ENCODE data around the gene CDH10. TPM values are rescaled to one million over a fixed set of nuclear protein-coding genes. Genes with fewer than 3 reads are reported as not detected.

The CDH10 gene
- total and polyA plus RNA-seq, 2 donors (not counting 3 experiments of a cell fraction or from before 2014, with no cell fraction given) = 0.07 TPM; not detected in 1

DNA sequence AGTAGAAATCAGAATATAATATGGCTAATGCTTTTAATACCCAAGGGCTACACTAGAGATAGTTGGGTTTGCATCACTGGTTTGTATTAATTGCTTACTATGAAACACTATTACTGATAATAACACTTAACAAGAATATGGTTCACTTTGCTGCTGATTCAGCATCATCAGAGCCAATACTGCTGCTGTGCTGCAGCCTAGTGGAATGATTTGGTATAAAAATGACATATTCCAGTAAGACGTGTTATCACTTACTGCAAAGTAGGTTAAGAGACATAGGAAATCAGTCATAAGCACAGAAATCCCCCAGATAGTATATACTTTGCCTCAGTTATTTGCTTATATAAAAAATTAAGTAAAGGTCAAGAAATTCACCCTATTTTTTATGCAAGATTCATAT lies 2.8 kb downstream of the CDH10 start:
- no peaks in the 10 kb centered on the region for H3K4me1 ChIP-seq (ENCODE audit: control insufficient read depth, extremely low read depth, insufficient read depth, low read length)
- CTCF ChIA-PET = no interaction called here
- H3K9ac ChIP-seq (replicated peaks; ENCODE audit: extremely low read depth, insufficient read depth, low read length) = no peak overlapping the region
- no peak overlapping the region for H3K27ac ChIP-seq (ENCODE audit: insufficient read depth, low read depth, low read length)
- DNase-seq (ENCODE audit: low read depth, low spot score) = no peak
- H3K4me2 ChIP-seq (ENCODE audit: insufficient read depth, low read length) = no peak overlapping the region
- no peaks in the 10 kb centered on the region for H3K27me3 ChIP-seq (ENCODE audit: control insufficient read depth in 2 of 2, insufficient read depth in 2 of 2, low read length in 2 of 2)
- intact Hi-C loops (cut with micrococcal nuclease) = no loop called here
- no peak for FAIRE-seq
- no TSS peak for BruUV-seq (replicated peaks)
- dilution Hi-C loops (cut with MboI; ENCODE audit: extremely low pct_ligation_motif_present, low sequenced_read_pairs) = no loop called here
- H3K79me2 ChIP-seq (ENCODE audit: control insufficient read depth, insufficient read depth, low read length) = no peaks in the 10 kb centered on the region
- no peaks in the 10 kb centered on the region for H3K9me1 ChIP-seq (replicated peaks; ENCODE audit: control insufficient read depth, extremely low read depth, insufficient read depth, low read length)
- peaks cover 2% of the 10 kb centered on the region for H3K9me3 ChIP-seq (replicated peaks; ENCODE audit: control insufficient read depth, insufficient read depth, low read length)
- no peaks in the 10 kb centered on the region for H3K36me3 ChIP-seq (ENCODE audit: control insufficient read depth in 2 of 2, extremely low read depth in 1 of 2, insufficient read depth in 2 of 2, low read length in 2 of 2)
- no peaks in the 10 kb centered on the region for H4K20me1 ChIP-seq (replicated peaks; ENCODE audit: control insufficient read depth, extremely low read depth, insufficient read depth, low read length)
- H2AFZ ChIP-seq (ENCODE audit: low read depth, low read length) = no peak overlapping the region
- no peak overlapping the region for H3K4me3 ChIP-seq (replicated peaks in 1 of 3; ENCODE audit: insufficient read depth in 1 of 3, low read depth in 1 of 3, low read length in 3 of 3)
- POLR2A ChIA-PET = no interaction called here
- no peak for TF ChIP-seq JUN (IDR thresholded peaks at IDR 0.05; ENCODE audit: borderline replicate concordance, insufficient read depth, insufficient read length, low read depth)
- no peak for TF ChIP-seq GATA2 (IDR thresholded peaks at IDR 0.05; ENCODE audit: insufficient read depth, insufficient read length, low read depth, low read length)

DNA sequence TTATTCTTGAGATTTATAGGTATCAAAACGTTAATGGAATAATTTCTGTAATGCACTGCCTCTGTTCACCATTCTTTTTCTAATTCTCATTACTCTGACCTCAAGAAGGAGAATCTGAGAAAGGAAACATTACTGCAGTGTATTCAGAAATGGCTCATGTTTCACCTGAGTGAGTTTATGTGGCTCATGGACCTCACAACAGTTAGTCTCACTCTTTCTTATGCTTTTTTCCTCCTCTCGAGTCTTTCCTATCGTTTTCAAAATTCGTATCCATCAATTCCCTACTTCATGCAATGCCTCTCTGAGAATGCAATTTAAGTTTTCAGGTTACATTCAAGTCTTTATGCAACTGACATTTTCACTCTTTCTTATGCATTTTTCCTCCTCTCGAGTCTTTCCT lies 9.6 kb downstream of the CDH10 start:
- Histone ChIP-seq H3K36me3 (ENCODE audit: control insufficient read depth in 2 of 2, extremely low read depth in 1 of 2, insufficient read depth in 2 of 2, low read length in 2 of 2) (no peaks in the 10 kb centered on the region), H3K27me3 (ENCODE audit: control insufficient read depth in 2 of 2, insufficient read depth in 2 of 2, low read length in 2 of 2) (no peaks in the 10 kb centered on the region), H4K20me1 (replicated peaks; ENCODE audit: control insufficient read depth, extremely low read depth, insufficient read depth, low read length) (no peaks in the 10 kb centered on the region), H3K27ac (ENCODE audit: insufficient read depth, low read depth, low read length) (no peak overlapping the region), H2AFZ (ENCODE audit: low read depth, low read length) (no peak overlapping the region), H3K9ac (replicated peaks; ENCODE audit: extremely low read depth, insufficient read depth, low read length) (no peak overlapping the region), H3K79me2 (ENCODE audit: control insufficient read depth, insufficient read depth, low read length) (no peaks in the 10 kb centered on the region), H3K4me3 (replicated peaks in 1 of 3; ENCODE audit: insufficient read depth in 1 of 3, low read depth in 1 of 3, low read length in 3 of 3) (no peak overlapping the region), H3K9me1 (replicated peaks; ENCODE audit: control insufficient read depth, extremely low read depth, insufficient read depth, low read length) (no peaks in the 10 kb centered on the region), H3K9me3 (replicated peaks; ENCODE audit: control insufficient read depth, insufficient read depth, low read length) (no peaks in the 10 kb centered on the region), H3K4me2 (ENCODE audit: insufficient read depth, low read length) (no peak overlapping the region), H3K4me1 (ENCODE audit: control insufficient read depth, extremely low read depth, insufficient read depth, low read length) (no peaks in the 10 kb centered on the region)
- dilution Hi-C loops (cut with MboI; ENCODE audit: extremely low pct_ligation_motif_present, low sequenced_read_pairs) = no loop called here
- intact Hi-C loops (cut with micrococcal nuclease) = no loop called here
- BruUV-seq (replicated peaks) = no TSS peak
- no peak for FAIRE-seq
- ChIA-PET POLR2A (no interaction called here), CTCF (no interaction called here)
- TF ChIP-seq POLR2A (IDR thresholded peaks at IDR 0.05; ENCODE audit: low read depth, low read length) = no peak
- TF ChIP-seq GATA2 (IDR thresholded peaks at IDR 0.05; ENCODE audit: insufficient read depth, insufficient read length, low read depth, low read length) = no peak
- TF ChIP-seq POLR2AphosphoS5 (IDR thresholded peaks at IDR 0.05; ENCODE audit: insufficient read depth, low read depth, low read length) = no peak
- TF ChIP-seq CTCF (IDR thresholded peaks at IDR 0.05; ENCODE audit: extremely low read depth in 1 of 2, insufficient read depth in 1 of 2, low read depth in 1 of 2, low read length in 2 of 2) = no peak
- no peak for TF ChIP-seq MAX (IDR thresholded peaks at IDR 0.05; ENCODE audit: insufficient read depth, insufficient read length)
- no peak for TF ChIP-seq JUN (IDR thresholded peaks at IDR 0.05; ENCODE audit: borderline replicate concordance, insufficient read depth, insufficient read length, low read depth)
- DNase-seq (ENCODE audit: low read depth, low spot score) = no peak
